Fibroblast of skin of right quadriceps (primary cell): ENCODE data around the gene PSEN2.

ENCODE experiments used
- DNase-seq: peaks from one replicate; pipeline ENCODE4 v3.0.0-alpha.2; 2013

The PSEN2 gene

GRCh38 chr1:226887006-226887405 lies 16.6 kb downstream of the PSEN2 start:
- no peak for DNase-seq

- DNase-seq: no peak
Measured at GRCh38 chr1:226888021-226888420, 17.6 kb downstream of the PSEN2 start.

GRCh38 chr1:226888816-226889215 lies 18.4 kb downstream of the PSEN2 start:
- DNase-seq: no peak

DNA sequence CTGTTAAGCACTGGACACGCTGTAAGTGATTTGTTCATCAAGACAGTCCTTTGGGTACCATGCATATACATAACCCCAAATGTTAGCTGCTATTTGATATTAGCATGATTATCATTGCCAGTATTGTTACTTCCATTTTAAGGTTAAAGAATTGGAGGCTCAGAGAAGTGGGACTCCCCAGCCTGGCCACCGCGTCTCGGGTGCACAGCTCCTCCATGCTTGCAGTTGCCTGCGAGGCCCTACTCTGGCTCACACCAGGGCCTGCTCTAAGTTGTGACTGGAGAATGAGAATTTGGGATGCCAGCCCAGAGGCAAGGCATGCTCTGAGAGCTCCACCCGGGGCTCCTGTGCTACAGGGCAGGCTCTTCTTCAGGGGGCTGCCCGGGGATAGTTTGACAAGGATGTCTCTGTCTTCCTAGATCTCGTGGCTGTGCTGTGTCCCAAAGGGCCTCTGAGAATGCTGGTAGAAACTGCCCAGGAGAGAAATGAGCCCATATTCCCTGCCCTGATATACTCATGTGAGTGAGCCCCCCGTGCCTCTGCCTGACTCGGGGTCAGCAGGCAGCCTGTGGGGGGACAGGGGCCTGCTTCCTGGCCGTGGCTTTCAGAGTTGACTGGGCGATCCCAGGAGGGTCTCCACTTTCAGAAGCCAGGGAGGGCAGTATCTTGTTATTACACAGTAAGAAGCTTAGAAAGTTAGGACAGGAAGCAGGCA lies 19.4 kb downstream of the PSEN2 start:
- DNase-seq: no peak

GRCh38 chr1:226890331-226891108 lies 20.1 kb downstream of the PSEN2 start:
- no peak for DNase-seq

DNA sequence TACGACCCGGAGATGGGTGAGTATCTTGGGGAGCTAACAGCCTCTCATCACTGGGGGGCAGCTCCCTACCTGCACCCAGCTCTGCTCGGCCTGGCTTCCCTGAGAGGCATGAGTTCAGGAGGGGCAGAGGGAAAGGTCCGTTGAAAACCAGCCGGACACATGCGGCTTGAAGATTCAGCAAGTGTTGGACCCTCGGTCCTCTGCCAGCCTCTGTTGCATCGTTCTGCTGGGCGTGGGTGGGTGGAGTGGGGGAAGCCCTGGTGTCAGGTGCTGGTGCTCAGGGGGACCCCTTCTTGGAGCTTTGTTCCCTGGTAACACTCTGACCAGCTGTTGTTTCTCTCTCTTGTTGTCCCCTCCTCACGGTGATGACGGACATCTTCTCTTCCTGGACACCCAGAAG lies 20.9 kb downstream of the PSEN2 start:
- DNase-seq: no peak

- DNase-seq: peak; percentile 34
Measured at GRCh38 chr1:226891846-226892523, 21.6 kb downstream of the PSEN2 start.

DNA sequence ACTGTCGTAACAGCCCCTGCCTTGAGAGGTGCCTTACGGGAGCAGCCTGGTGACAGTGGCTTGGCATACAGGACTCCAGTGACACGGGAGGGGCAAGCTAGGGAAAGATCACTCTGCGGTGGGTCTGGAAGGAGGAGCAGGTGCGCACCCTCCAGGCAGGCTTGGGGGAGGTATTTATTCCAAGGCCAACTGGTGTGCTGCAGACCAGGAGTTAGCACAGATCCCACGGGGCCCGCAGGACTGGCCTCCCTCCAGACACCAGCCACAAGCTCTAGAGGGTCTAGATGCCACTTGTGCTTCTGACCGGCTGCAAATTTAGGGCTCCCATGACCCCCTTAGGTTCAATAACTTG lies 22.1 kb downstream of the PSEN2 start:
- no peak for DNase-seq

DNA sequence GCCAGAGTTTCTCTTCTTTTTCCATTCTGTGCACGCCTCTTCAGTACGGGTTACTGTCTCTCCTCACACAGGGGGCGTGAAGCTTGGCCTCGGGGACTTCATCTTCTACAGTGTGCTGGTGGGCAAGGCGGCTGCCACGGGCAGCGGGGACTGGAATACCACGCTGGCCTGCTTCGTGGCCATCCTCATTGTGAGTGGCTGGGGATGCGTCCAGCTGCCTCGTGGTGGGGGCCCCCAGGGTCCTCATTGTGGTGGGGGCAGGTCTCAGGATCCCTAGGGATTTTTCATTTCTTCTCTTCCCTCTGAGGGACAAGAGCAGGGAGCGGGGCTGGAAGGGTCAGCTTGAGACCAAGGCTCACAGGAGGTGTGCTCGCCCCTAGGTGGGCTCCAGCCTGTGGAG lies 23.5 kb downstream of the PSEN2 start:
- no peak for DNase-seq

GRCh38 chr1:226894826-226895225 lies 24.4 kb downstream of the PSEN2 start:
- no peak for DNase-seq

- DNase-seq: no peak
Measured at GRCh38 chr1:226895644-226896043, 25.2 kb downstream of the PSEN2 start.

DNA sequence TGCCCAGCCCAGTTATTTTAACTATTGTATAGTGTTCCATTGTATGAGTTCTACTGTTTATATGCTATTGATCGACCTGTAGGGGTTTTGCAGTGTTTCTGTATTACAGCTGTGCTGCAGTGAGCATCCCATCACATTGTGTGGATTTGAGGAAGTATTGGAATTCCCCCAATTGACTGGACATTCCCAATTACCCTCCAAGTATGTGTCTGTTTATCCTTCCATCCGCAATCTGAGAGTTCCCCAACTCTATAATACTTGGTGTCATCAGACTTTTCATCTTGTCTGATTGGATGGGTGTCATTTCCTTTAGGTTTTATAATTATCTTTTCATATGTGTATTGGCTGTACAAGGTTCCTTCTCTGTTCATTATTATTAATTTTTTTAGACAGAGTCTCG lies 27.8 kb downstream of the PSEN2 start:
- DNase-seq: no peak

GRCh38 chr1:226901421-226901820 lies 31.0 kb downstream of the PSEN2 start:
- no peak for DNase-seq

DNA sequence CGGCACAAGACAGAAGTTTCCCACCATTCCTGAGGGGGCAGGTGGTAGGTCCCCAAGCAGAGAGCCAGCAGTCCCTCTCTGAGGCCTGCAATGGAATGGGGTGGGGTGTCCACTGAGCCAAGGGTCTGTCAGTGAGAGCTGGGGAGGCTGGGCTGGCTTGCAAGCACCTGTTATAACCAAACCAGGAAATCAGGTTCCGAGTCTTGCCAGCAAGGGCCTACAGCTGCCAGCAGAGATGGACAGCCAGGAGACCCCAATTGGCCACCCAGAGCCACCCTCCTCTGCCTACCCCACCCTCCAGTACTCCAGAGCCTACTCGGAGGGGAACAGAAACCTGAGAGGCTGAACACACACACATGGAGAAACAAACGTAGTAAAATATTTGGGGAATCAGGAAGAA lies 32.2 kb downstream of the PSEN2 start:
- DNase-seq: no peak

DNA sequence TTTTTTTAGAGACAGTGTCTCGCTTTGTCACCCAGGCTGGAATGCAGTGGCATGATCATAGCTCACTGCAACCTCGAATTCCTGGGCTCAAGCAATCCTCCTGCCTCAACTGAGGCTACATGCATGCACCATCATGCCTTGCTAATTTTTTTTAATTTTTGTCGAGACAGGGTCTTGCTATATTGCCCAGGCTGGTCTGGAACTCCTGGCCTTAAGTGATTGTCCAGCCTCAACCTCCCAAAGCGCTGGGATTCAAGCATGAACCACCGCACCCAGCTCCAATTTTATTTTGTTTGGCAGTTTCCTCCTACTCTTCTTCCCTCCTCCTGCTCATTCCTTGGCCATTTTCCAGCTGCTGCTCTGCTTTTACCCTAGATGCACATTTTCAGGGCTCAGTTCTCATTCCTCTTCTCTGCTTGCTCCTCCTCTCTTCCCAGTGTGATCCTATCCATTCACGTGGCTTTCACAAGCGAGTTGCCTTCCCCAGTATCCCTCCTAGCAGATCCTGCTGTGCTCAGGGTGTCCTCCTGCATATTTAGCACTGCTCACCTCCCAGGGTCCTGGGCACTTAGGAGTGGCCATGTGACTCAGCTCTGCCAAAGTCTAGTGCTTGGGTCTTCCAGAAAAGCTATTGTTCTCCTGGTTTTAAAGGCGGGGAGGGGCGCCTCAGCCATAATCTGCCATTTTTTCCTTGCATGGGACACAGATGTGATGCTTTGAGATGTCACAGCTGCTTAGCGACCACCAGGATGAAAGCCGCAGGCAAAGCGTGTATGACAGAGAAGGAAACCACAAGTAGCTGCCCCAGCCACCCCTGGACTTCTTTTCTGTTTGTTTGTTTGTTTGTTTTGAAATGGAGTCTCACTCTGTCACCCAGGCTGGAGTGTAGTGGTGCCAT lies 33.7 kb downstream of the PSEN2 start:
- DNase-seq: peak; percentile 76

GRCh38 chr1:226904772-226905171 lies 34.4 kb downstream of the PSEN2 start:
- no peak for DNase-seq

DNA sequence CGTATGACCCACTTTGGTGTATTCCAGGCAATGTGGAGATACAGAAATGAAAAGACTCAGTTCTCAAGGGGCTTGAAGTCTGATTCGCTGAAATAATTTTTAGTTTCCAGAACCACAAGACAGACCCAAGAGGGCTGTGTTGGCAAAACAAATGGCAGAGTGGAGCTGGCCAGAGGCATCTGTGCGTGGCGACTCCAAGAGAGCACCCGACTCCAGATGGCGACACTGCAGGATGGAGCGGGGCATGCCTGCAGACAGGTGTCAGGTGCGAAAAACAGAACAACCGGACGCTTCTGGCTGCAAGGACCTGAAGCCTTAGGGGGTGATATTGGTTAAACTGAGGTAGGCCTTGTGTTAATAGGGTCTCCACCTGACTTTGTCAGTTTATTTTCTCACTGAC lies 38.0 kb downstream of the PSEN2 start:
- no peak for DNase-seq

DNA sequence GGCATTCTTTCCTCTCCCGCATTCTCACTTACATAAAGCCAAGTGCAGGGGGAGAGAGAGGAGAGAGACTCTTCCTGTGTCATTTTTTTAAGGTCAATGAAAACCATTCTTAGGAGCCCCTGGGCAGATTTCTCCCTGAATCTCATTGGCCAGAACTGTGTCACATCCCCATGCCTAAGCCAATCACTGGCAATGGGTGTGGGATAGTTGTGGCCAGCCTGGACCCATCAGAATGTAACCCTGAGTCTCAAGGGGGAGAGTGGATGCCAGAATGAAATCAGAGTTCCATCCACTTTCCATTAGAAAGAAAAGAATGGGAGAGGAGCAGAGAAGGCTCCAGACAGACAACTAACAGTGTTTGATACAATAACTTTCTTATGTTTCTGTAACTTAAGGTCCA lies 38.5 kb downstream of the PSEN2 start:
- no peak for DNase-seq

DNA sequence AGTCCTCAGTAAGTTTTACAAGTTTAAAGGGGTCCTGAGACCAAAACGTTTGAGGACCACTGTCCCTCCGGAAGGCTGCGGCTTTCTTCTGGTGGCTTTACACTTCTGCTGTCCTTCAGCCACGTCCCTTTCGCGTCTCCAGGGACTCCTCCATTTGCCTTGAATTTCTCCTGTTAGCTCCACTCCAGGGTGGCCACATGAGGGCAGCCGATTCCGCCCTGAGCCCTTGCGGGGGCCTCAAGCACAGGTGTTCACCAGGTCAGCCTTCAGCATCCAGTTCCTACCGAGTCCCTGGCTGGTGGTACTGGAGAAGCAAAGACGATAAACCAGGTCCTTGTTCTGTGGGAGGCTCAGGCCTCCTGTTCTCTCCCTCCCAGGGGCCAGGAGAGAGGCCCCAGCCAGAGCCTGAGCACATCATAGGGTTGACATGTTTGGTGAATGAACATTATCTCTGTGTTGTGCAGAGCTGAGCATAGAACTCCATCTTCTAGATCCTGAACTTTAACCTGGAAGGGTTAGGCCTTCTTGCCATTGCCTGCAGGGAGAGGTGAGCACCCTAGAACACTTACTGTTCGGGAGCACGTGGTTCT lies 42.3 kb downstream of the PSEN2 start:
- DNase-seq: peak; percentile 4

DNA sequence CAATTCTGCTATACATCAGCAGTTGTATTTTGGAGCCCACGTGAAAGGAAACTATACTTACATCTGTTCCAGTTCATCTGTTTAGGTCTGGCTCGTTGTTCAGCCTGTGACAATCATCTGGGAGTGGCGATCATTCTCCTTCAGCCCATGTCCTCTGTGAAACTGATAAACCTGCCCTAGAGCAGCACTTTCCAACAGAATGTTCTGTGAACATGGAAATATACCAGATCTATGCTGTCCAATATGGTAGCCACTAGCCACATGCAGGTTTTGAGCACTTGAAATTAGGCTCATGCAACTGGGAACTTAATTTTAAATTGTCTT lies 45.2 kb downstream of the PSEN2 start:
- no peak for DNase-seq

DNA sequence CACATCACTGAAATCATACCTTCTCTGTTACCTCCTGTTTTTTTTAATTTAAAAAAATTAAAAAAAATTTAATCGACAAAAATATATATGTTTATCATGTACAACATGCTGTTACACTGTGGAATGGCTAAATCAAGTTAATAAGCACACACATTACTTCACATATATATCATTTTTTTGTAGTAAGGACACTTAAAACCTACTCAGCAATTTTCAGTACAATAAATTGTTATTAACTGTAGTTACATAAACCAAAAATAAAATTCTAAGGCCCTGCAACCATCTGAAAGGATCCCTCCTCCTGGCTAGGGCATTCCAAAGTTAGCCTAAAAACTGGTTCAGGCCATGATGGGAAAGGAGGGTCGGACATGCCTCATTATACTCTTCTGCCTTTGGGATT lies 46.1 kb downstream of the PSEN2 start:
- no peak for DNase-seq

DNA sequence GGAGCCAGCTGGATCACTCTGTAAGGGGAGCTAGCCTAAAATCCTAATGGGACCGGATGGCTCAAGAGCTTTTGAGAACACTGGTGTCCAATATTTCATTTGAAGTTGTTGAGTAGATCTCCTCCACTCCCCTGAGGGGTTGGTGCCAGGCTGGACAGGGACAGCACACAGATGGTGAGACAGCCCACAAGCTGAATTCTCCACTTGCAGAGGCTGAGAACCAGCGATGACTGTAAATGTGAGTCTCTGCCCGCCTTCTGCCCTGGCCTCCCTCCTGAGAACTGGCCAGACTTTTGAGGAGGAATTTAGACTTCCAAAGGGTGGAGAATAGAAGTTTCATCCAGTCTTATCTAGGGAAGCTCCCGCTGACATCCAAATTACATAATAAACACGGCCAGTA lies 49.2 kb downstream of the PSEN2 start:
- DNase-seq: no peak

GRCh38 chr1:226919995-226920394 lies 49.6 kb downstream of the PSEN2 start:
- no peak for DNase-seq
